Measurements from ENCODE around the gene UBE2S. TPM values are rescaled to one million over a fixed set of nuclear protein-coding genes. Genes with fewer than 3 reads are reported as not detected.

Gene UBE2S
- total and polyA plus RNA-seq, 2 of the 8 experiments (the other 6 are each of a cell fraction or from before 2014, with no cell fraction given): 398 to 530 TPM

DNA sequence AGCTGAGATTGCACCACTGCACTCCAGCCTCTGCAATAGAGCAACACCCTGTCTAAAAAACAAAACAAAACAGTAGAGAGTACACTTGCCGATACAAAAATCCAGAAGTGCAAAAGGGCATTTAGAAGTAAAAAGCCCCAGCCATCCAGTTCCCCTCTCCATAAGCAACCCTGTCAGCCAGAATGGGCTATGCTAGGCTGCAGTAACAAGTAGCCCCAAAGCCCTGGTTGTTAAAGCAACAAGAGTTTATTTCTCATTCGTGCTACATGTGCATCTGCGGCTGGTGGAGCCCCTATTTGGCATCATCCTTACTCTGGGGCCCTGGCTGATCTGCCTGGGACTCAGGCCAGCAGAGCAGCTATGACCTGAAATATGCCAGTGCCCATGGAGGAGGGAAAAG, 16.9 kb upstream of the UBE2S start (continued):
- TF ChIP-seq MAFK (IDR thresholded peaks at IDR 0.05; ENCODE audit: low read depth, low read length) (no peak), TAF1 (IDR thresholded peaks at IDR 0.05; ENCODE audit: low read depth, low read length) (no peak), ASH2L (IDR thresholded peaks at IDR 0.05; ENCODE audit: low read length) (no peak), CBX8 (IDR thresholded peaks at IDR 0.05; ENCODE audit: borderline replicate concordance, low read depth, low read length) (no peak)

All from H1 (cell line).